Measurements from ENCODE around the gene NSG2. TPM values are rescaled to one million over a fixed set of nuclear protein-coding genes. Genes with fewer than 3 reads are reported as not detected.

Gene NSG2
- total RNA-seq, 2 donors from 2014 or later = 2.9 TPM; not detected in 1

GRCh38 chr5:174084691-174085154 is 39.2 kb downstream of the NSG2 start:
- no peaks in the 10 kb centered on the region for H3K4me1 ChIP-seq
- intact Hi-C loops (cut with DNase I) = no loop called here
- DNase-seq = no peak

GRCh38 chr5:174086751-174087150 is 41.2 kb downstream of the NSG2 start:
- no peaks in the 10 kb centered on the region for H3K4me1 ChIP-seq
- H3K9me3 ChIP-seq = no peaks in the 10 kb centered on the region
- no peak for TF ChIP-seq POLR2A (IDR thresholded peaks at IDR 0.05)
- TF ChIP-seq CTCF (IDR thresholded peaks at IDR 0.05) = no peak
- ATAC-seq (no peak), DNase-seq (no peak)
- intact Hi-C loops (cut with DNase I) = no loop called here
- H3K4me3 ChIP-seq = no peak overlapping the region
- no peak overlapping the region for H3K27ac ChIP-seq
- no peaks in the 10 kb centered on the region for H3K36me3 ChIP-seq (replicated peaks in 1 of 2; ENCODE audit: insufficient read depth in 1 of 2, low read depth in 2 of 2)
- 90% methylated on average over 5 of the region's 5 CpGs for WGBS, 2 donors
- no peaks in the 10 kb centered on the region for H3K27me3 ChIP-seq

More at GRCh38 chr5:174084691-174085154, 39.2 kb downstream of the NSG2 start:
- Histone ChIP-seq H3K9me3 (no peaks in the 10 kb centered on the region), H3K36me3 (replicated peaks in 1 of 2; ENCODE audit: insufficient read depth in 1 of 2, low read depth in 2 of 2) (no peaks in the 10 kb centered on the region), H3K4me3 (no peak overlapping the region), H3K27me3 (no peaks in the 10 kb centered on the region), H3K27ac (no peak overlapping the region)
- ATAC-seq = no peak
- TF ChIP-seq POLR2A (IDR thresholded peaks at IDR 0.05) (no peak), CTCF (IDR thresholded peaks at IDR 0.05) (no peak)
- 66 to 74% methylated on average over 8 of the region's 8 CpGs for WGBS, 2 donors

- Histone ChIP-seq H3K27me3 (no peaks in the 10 kb centered on the region), H3K9me3 (no peaks in the 10 kb centered on the region), H3K27ac (no peak overlapping the region), H3K36me3 (replicated peaks in 1 of 2; ENCODE audit: insufficient read depth in 1 of 2, low read depth in 2 of 2) (no peaks in the 10 kb centered on the region), H3K4me1 (no peaks in the 10 kb centered on the region), H3K4me3 (no peak overlapping the region)
- intact Hi-C loops (cut with DNase I) = no loop called here
- 87 to 93% methylated on average over 1 of the region's 1 CpG for WGBS, 2 donors
- TF ChIP-seq CTCF (IDR thresholded peaks at IDR 0.05) = no peak
- TF ChIP-seq POLR2A (IDR thresholded peaks at IDR 0.05) = no peak
- no peak for DNase-seq
- no peak for ATAC-seq
Measured at GRCh38 chr5:174087783-174088182, 42.3 kb downstream of the NSG2 start.

- H3K27ac ChIP-seq = no peak overlapping the region
- H3K4me3 ChIP-seq = no peak overlapping the region
- no peak for TF ChIP-seq POLR2A (IDR thresholded peaks at IDR 0.05)
- H3K4me1 ChIP-seq = no peaks in the 10 kb centered on the region
- no peak for ATAC-seq
- intact Hi-C loops (cut with DNase I) = no loop called here
- 72 to 73% methylated on average over 10 of the region's 10 CpGs for WGBS, 2 donors
- H3K36me3 ChIP-seq (replicated peaks in 1 of 2; ENCODE audit: insufficient read depth in 1 of 2, low read depth in 2 of 2) = no peaks in the 10 kb centered on the region
- no peaks in the 10 kb centered on the region for H3K9me3 ChIP-seq
- no peaks in the 10 kb centered on the region for H3K27me3 ChIP-seq
- DNase-seq = no peak
Measured at GRCh38 chr5:174090129-174090528, 44.6 kb downstream of the NSG2 start.

GRCh38 chr5:174093123-174093522 is 47.6 kb downstream of the NSG2 start:
- intact Hi-C loops (cut with DNase I) = no loop called here
- no peak for ATAC-seq
- no peak for DNase-seq
- no peak overlapping the region for H3K4me3 ChIP-seq
- H3K4me1 ChIP-seq = no peaks in the 10 kb centered on the region
- 78 to 86% methylated on average over 4 to 5 of the region's 5 CpGs for WGBS, 2 donors
- H3K27ac ChIP-seq = no peak overlapping the region
- H3K9me3 ChIP-seq = no peaks in the 10 kb centered on the region
- TF ChIP-seq POLR2A (IDR thresholded peaks at IDR 0.05) = no peak
- no peak for TF ChIP-seq CTCF (IDR thresholded peaks at IDR 0.05)
- H3K27me3 ChIP-seq = no peaks in the 10 kb centered on the region
- H3K36me3 ChIP-seq (replicated peaks in 1 of 2; ENCODE audit: insufficient read depth in 1 of 2, low read depth in 2 of 2) = no peaks in the 10 kb centered on the region
